Measurements from ENCODE around the gene DNAJC15.

- TF ChIP-seq MAFK (IDR thresholded peaks at IDR 0.05; ENCODE audit: low read depth, low read length): no peak
- TF ChIP-seq TAF1 (IDR thresholded peaks at IDR 0.05; ENCODE audit: low read depth, low read length): no peak
- no peak for TF ChIP-seq POLR2AphosphoS5 (IDR thresholded peaks at IDR 0.05; ENCODE audit: low read depth, low read length)
- no peak for TF ChIP-seq USF2 (IDR thresholded peaks at IDR 0.05; ENCODE audit: low read length)
- TF ChIP-seq CTCF (IDR thresholded peaks at IDR 0.05; ENCODE audit: control extremely low read depth in 1 of 3, insufficient read depth in 1 of 3, low read depth in 1 of 3, low read length in 3 of 3): no peak
- no peak for TF ChIP-seq SRF (IDR thresholded peaks at IDR 0.05; ENCODE audit: low read depth, low read length)
These were observed 56.8 kb downstream of the DNAJC15 start for GRCh38 chr13:43080199-43080598.
